Tibial nerve (tissue), 3 donors: ENCODE measurements around the gene LTBP2.

ENCODE experiments used
- POLR2A ChIP-seq, 2 donors: fragments of 450-650 bp; IDR thresholded peaks; one replicate each; pipeline ENCODE4 v1.6.1; 2017; ENCODE audit warnings: antibody characterized with exemption in 2 of 2, mild to moderate bottlenecking in 2 of 2, moderate library complexity in 2 of 2
- TF ChIP-seq, protein P1 (sequence below), 5 experiments: fragments of 200-600 bp in 3 of 5; fragments of 450-650 bp in 2 of 5; sonication (generic) in 3 of 5; IDR thresholded peaks; one replicate each; pipeline ENCODE4 v1.5.1; 2016 to 2019; ENCODE audit warnings: antibody characterized with exemption in 5 of 5, mild to moderate bottlenecking in 3 of 5, moderate library complexity in 2 of 5

DNA sequence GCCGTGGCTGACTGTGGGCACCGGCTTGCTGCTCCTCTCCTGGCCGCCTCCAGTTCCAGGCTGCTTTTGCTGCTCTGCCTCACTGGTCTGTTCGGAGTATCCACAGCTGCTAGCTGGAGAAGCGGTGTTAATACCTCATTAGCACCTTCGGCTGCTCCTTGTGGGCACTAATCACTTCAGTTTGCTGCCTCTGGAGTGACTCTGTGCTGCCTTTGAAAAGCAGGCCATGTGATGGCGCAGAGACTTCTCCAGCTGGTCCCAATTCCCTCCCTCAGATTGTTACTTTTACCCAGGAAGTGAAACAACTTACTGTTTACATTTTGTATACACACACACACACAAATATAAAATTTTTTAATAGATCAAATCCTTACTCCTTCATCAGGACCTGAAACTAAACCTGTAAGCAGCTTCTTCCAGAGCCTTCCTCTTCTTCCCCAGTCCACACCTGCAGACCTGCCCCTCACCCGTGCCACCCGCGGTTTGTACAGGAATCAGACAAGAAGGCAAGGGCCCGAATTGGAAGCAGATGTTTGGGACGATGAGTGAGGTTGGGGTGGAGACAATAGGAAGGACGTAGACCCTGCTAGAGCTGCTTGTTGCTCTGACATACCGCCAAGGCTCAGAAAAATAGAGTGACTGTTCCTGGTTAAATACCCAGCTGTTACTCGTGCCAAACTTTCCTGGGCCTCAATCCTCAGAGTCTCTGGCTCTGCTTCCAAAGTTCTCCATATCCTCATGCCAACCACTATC, 41.5 kb upstream of the LTBP2 start:
- TF ChIP-seq, protein P1, sequence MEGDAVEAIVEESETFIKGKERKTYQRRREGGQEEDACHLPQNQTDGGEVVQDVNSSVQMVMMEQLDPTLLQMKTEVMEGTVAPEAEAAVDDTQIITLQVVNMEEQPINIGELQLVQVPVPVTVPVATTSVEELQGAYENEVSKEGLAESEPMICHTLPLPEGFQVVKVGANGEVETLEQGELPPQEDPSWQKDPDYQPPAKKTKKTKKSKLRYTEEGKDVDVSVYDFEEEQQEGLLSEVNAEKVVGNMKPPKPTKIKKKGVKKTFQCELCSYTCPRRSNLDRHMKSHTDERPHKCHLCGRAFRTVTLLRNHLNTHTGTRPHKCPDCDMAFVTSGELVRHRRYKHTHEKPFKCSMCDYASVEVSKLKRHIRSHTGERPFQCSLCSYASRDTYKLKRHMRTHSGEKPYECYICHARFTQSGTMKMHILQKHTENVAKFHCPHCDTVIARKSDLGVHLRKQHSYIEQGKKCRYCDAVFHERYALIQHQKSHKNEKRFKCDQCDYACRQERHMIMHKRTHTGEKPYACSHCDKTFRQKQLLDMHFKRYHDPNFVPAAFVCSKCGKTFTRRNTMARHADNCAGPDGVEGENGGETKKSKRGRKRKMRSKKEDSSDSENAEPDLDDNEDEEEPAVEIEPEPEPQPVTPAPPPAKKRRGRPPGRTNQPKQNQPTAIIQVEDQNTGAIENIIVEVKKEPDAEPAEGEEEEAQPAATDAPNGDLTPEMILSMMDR (IDR thresholded peaks at IDR 0.05), result no peak
- no peak for TF ChIP-seq POLR2A (IDR thresholded peaks at IDR 0.05)
